ENCODE measurements around the gene AGFG1.

- no peak for TF ChIP-seq MXD4 (CRISPR knock-in tag; IDR thresholded peaks at IDR 0.05; ENCODE audit: borderline replicate concordance)
- TF ChIP-seq, protein P1, sequence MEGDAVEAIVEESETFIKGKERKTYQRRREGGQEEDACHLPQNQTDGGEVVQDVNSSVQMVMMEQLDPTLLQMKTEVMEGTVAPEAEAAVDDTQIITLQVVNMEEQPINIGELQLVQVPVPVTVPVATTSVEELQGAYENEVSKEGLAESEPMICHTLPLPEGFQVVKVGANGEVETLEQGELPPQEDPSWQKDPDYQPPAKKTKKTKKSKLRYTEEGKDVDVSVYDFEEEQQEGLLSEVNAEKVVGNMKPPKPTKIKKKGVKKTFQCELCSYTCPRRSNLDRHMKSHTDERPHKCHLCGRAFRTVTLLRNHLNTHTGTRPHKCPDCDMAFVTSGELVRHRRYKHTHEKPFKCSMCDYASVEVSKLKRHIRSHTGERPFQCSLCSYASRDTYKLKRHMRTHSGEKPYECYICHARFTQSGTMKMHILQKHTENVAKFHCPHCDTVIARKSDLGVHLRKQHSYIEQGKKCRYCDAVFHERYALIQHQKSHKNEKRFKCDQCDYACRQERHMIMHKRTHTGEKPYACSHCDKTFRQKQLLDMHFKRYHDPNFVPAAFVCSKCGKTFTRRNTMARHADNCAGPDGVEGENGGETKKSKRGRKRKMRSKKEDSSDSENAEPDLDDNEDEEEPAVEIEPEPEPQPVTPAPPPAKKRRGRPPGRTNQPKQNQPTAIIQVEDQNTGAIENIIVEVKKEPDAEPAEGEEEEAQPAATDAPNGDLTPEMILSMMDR (IDR thresholded peaks at IDR 0.05), result no peak
- no peak for TF ChIP-seq RORB (CRISPR knock-in tag; IDR thresholded peaks at IDR 0.05)
- TF ChIP-seq FOXK1 (CRISPR knock-in tag; IDR thresholded peaks at IDR 0.05), result no peak
- TF ChIP-seq RELA (CRISPR knock-in tag; IDR thresholded peaks at IDR 0.05; ENCODE audit: borderline replicate concordance), result no peak
- no peak for TF ChIP-seq NFE2L1 (CRISPR knock-in tag; IDR thresholded peaks at IDR 0.05)
- no peak for TF ChIP-seq ELF4 (CRISPR knock-in tag; IDR thresholded peaks at IDR 0.05; ENCODE audit: low read depth)
- TF ChIP-seq MAX (CRISPR knock-in tag; IDR thresholded peaks at IDR 0.05), result no peak
Observed at GRCh38 chr2:227578642-227579041, 106.7 kb downstream of the AGFG1 start.
